Activated CD8-positive, alpha-beta memory T cell treated with anti-CD3 and anti-CD28 coated beads for 4 hours (primary cell): ENCODE measurements around the gene NNT.
"Not testable (repeated sequence)": the region's sequence is repeated elsewhere in the genome, so short reads cannot be mapped to it uniquely, and the experiment has no call there.

ENCODE experiments used
- DNase-seq, 2 donors: peaks; one replicate each; pipeline ENCODE4 v3.0.0-alpha.2; 2020; ENCODE audit warnings: low read depth in 2 of 2

Gene NNT

GRCh38 chr5:43583724-43584123 is 19.3 kb upstream of the NNT start:
- DNase-seq, result no peak

GRCh38 chr5:43584166-43584699 is 18.7 kb upstream of the NNT start:
- DNase-seq, result no peak

DNA sequence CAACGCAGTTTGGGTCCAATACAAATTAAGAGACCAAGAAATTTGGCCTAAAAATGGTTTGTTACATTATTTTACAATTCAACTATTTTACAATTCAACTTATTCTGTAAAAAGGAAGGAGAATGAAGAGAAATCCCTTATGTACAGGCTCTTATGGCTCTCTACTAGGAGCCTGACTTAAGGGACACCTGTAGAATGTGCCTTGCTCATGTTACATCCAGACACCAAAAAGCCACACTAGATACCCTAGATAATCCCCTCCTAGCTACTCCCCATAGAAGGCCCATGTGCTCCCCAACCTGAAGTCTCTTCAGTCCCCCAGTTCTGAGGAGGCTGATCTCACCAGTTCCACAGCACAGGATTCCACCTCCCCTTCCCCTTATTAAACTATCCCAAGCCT is 14.1 kb upstream of the NNT start:
- DNase-seq, result no peak

GRCh38 chr5:43589310-43589709 is 13.7 kb upstream of the NNT start:
- DNase-seq, result no peak

DNA sequence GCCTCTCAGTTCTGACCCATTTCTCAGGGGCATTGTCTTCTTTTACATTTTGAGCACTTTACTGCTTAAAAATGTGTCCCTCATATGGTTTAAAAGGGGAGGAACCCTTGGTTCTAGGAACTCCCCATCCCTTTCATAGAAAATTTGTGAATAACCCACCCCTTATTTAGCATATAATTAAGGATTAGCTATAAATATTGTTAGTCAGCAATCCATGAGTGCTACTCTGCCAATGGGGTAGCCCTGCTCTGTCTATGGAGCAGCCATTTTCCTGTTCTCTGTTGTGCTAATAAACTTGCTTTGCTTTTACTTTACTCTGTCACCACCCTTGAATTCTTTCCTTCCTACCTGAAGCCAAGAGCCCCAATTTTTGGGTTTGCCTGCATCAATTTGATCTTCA is 12.3 kb upstream of the NNT start:
- DNase-seq, result no peak

DNA sequence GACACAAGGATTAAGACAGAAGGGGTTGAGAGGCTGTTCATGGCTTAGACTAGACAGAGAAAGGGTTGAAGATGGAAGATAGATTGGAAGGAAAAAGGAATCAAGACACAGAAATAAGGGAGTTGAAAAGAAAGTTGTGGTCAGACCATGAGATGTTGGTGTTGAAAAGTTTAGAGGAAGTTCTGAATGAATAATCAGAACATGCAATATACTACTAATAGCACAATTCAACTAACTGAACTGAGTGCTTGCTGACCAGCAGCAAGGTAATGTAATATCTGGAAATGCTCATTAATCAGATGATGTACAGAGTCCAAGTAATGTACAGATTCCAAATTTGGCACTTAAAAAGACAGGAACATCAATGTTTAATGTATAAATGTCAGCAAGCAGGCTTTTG is 10.6 kb upstream of the NNT start:
- DNase-seq, result no peak

GRCh38 chr5:43598927-43599326 is 4.1 kb upstream of the NNT start:
- not testable (repeated sequence) for DNase-seq

- DNase-seq, result no peak
Measured at GRCh38 chr5:43601454-43602260, 1.3 kb upstream of the NNT start.

GRCh38 chr5:43603344-43604217 is 601 bp downstream of the NNT start:
- DNase-seq, result peak; percentile 33

DNA sequence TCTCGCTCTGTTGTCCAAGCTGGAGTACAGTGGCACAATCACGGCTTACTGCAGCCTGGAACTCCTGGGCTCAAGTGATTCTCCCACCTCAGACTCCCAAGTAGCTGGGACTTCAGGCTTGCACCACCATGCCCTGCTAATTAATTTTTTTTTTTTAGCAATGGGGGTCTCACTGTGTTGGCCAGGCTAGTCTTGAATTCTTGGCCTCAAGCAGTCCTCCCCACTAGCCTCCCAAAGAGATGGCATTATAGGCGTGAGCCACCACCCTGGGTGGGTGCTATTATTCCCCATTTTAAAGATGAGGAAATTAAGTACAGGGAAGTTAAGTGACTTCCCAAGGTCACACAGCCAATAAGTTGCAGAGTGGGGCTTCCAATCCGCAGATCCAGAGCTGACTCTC is 1.7 kb downstream of the NNT start:
- DNase-seq, result no peak

DNA sequence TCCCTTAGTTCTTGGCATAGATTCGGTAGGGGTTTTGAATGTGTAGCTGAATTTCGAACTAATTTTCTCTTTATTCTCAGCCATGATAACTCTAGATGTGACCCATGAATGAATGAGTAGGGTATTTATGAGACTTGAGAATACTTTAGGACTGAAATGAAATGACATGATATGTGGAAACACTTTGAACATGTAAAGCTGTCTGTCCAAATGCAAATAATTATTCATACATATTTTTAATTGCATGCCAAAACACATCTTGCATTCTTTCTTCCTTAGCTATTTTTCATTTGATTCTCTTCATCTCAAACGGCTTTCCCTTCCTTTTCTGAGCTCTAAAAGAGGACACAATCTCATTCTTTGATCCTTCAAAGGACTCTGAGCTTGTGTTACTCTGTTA is 3.4 kb downstream of the NNT start:
- DNase-seq, result no peak

- no peak for DNase-seq
Measured at GRCh38 chr5:43608406-43608805, 5.4 kb downstream of the NNT start.

DNA sequence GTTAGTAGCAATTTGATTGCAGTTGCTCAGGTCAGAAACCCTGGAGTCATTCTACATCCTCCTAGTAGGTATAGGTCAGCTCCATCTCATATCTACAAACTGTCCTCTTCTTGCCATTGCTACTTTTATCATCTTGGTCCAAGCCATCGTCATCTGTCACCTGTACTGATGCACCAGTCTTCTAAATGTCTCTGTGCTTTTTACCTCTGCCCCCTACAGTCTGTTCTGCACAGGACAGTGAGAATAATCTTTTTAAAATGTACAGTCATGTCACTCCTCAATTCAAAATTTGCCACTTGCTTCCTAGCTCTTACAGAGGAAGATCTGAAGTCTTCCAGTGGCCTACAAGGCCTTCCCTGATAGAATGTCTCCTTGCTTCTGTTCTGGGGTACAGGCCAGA is 6.8 kb downstream of the NNT start:
- DNase-seq, result no peak

DNA sequence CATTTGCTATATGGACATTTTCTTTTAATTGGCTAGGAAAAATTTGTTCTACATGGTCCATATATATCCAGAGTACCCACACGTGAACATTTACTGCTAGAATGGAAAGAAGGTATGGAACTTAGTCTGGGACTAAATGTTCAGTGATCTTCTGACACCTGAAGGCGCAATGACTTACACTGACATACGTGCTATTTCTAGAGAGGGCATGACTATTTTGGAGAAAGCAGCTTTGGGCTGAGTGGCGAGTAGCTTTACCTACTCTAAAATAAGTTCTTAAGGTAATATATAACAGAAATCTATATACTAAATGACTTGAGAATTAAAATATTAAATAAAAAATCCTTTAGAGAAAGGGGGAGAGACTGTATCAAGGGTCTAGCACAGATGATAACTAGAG is 10.4 kb downstream of the NNT start:
- no peak for DNase-seq

- DNase-seq, result no peak
Measured at GRCh38 chr5:43615445-43616184, 12.6 kb downstream of the NNT start.

DNA sequence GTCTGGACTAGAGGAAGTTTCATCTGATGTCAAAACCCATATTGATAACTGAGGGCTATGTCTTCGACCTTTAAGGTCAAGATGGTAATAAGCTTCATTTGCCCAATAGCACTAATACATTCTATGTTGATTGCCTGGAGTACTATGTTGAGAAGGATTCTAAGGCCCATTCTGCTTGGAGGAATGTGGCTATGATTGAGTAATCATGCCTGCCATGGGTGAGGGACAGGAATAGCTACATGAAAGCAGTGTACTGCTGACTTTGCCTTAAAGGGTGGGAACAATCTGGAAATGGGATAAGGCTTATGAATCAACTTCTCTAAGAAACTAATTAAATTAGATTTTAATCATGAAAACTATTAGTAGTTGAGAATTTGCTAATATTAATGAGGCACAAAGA is 13.6 kb downstream of the NNT start:
- DNase-seq, result no peak

DNA sequence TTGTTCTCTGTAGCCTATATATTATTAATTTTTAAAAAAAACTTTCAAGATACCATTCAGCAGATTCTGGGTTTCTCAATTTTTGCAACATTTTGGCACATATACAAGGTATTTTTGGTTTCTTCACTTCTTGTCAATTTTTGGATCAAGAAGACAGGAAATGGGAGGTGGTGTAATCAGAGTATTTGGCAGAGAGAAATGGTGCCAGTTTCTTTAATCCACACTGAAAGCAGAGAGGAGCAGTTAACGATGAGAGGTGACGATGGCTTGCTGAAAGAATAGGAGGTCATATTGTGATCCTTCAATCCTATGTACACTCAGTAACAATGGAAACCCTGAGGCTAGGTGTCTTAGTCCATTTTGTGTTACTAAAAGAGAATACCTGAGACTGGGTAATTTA is 16.4 kb downstream of the NNT start:
- no peak for DNase-seq

- no peak for DNase-seq
Measured at GRCh38 chr5:43619911-43620310, 16.9 kb downstream of the NNT start.

- DNase-seq, result no peak
Measured at GRCh38 chr5:43620944-43621505, 18.0 kb downstream of the NNT start.

DNA sequence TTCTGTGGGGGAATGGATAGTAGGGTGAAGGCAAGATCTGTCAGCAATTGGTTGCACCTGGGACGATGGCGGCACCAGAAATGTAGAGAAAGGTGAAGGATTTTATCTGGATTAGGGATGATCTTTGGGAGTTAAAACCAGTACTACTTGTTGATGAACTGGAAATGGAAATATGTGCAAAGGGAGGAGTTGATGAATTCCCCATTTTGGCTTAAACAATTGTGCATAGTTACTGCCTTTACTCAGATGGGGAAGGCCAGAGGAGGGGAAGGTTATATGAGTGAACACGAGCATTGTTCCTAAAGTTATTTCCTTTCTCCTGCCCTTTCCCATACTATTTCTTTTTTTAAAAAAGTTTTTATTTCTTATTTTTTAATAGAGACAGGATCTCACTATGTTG is 19.1 kb downstream of the NNT start:
- DNase-seq, result no peak

DNA sequence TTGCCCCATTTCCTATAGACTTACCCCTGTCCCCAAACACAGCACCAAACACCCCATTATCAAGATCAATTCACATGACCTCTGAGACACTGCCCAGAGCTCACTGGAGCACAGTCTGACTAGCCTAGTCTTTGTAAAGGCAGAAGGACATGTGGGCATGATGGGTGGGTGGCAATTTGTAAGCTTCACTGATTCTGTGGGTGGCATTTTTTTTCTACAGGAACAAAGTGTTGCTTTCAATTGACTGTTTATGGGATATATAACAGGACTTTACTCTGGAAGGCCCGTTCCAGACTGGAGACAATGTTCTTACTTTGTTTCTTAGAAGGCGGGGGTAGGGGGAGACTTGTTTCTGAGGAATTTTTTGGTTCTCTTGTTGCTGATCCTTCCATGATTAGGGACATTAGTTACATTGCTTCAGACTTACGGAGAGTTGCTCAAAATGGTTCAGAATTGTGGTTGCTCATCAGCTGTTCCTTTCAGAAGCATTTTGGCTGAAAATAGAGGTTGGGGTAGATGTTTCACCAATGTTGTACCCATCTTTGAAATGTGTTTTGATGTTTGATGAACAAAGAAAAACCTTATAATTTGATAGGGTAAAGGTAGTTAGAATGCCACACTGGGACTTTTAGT is 20.2 kb downstream of the NNT start:
- DNase-seq, result no peak
